HepG2 (cell line): ENCODE measurements around the gene HMMR. TPM values are rescaled to one million over a fixed set of nuclear protein-coding genes. Genes with fewer than 3 reads are reported as not detected.

Experiments used
- ATAC-seq: fragments of 200-7000 bp; cut with Tn5 transposase; 3 replicates; pipeline ENCODE4 v1.9.1; 2020; ENCODE audit warnings: mild to moderate bottlenecking, moderate library complexity
- BruUV-seq: library from RNA; stranded (reverse); fragments of 400-500 nt; replicated peaks from 2 replicates; lab custom pipeline; 2021; lab: Mats Ljungman, UMichigan
- CTCF ChIA-PET: fragments of 300-600 bp; formaldehyde crosslinking; extraction: SDS; loops from one replicate; lab custom pipeline; 2021; ENCODE audit warnings: low total read pairs, inconsistent platforms, low intra/inter-chr PET ratio; lab: Yijun Ruan, JAX
- POLR2A ChIA-PET: fragments of 350-600 bp; sonication (Branson Sonifier 250); formaldehyde crosslinking; loops from one replicate; lab custom pipeline; 2020; ENCODE audit warnings: antibody characterized with exemption, inconsistent platforms; lab: Yijun Ruan, JAX
- DNase-seq: peaks from one replicate; pipeline ENCODE4 v3.0.0-alpha.2; 2015; ENCODE audit warnings: low spot score
- FAIRE-seq: peaks from 3 replicates; lab custom pipeline; 2011; peaks lifted over from hg19 to GRCh38; lab: Jason Lieb, UNC
- H2AFZ ChIP-seq: one replicate; pipeline ENCODE4 v1.6.1; 2011; ENCODE audit warnings: low read length, inconsistent platforms
- H3K27ac ChIP-seq: fragments of 300-600 bp; 3 replicates; pipeline ENCODE4 v1.8.0; 2011; ENCODE audit warnings: mixed run types, mild to moderate bottlenecking, mixed read lengths, low read length, inconsistent platforms; ENCODE audit not compliant: insufficient read depth; ENCODE audit errors: extremely low read length
- H3K27me3 ChIP-seq, 2 experiments: fragments of 200-600 bp in 1 of 2; 2 replicates in 1 of 2; 3 replicates in 1 of 2; pipeline versions ENCODE4 v1.6.0 to v1.8.0; 2011; ENCODE audit warnings: low read length in 2 of 2, mild to moderate bottlenecking in 2 of 2, moderate library complexity in 2 of 2, inconsistent platforms in 1 of 2; ENCODE audit not compliant: insufficient read depth in 2 of 2, control insufficient read depth in 1 of 2
- H3K36me3 ChIP-seq, 2 experiments: fragments of 200-600 bp in 1 of 2; replicated peaks in 1 of 2; 2 replicates in 1 of 2; 3 replicates in 1 of 2; pipeline versions ENCODE4 v1.5.1 to v1.8.0; 2011; ENCODE audit warnings: low read length in 2 of 2, inconsistent platforms in 1 of 2; ENCODE audit not compliant: insufficient read depth in 2 of 2, control insufficient read depth in 1 of 2
- H3K4me1 ChIP-seq: 2 replicates; pipeline ENCODE4 v1.5.1; 2012; ENCODE audit warnings: low read length, inconsistent platforms; ENCODE audit not compliant: insufficient read depth
- H3K4me2 ChIP-seq: 2 replicates; pipeline ENCODE4 v1.6.0; 2011; ENCODE audit warnings: low read depth, low read length, inconsistent platforms
- H3K4me3 ChIP-seq, 3 experiments: fragments of 200-600 bp in 1 of 3; sonication (generic), shearing (Covaris generic) in 1 of 3; replicated peaks in 1 of 3; 2 replicates each; pipeline ENCODE4 v1.5.1; 2011 to 2016; ENCODE audit warnings: low read length in 3 of 3, inconsistent platforms in 2 of 3, low read depth in 2 of 3, mild to moderate bottlenecking in 2 of 3, control low read depth in 1 of 3, mixed read lengths in 1 of 3; ENCODE audit not compliant: insufficient read depth in 1 of 3
- H3K79me2 ChIP-seq: one replicate; pipeline ENCODE4 v1.6.1; 2011; ENCODE audit warnings: low read length, inconsistent platforms; ENCODE audit not compliant: insufficient read depth
- H3K9ac ChIP-seq: 2 replicates; pipeline ENCODE4 v1.6.0; 2011; ENCODE audit warnings: mild to moderate bottlenecking, low read depth, low read length, inconsistent platforms; ENCODE audit not compliant: insufficient read depth
- H3K9me3 ChIP-seq: 2 replicates; pipeline ENCODE4 v1.5.1; 2012; ENCODE audit warnings: mild to moderate bottlenecking, low read length
- H4K20me1 ChIP-seq: 2 replicates; pipeline ENCODE4 v1.6.0; 2011; ENCODE audit warnings: inconsistent platforms, mild to moderate bottlenecking, low read length, moderate library complexity; ENCODE audit not compliant: insufficient read depth
- BCL6 ChIP-seq: IDR thresholded peaks from 2 replicates; pipeline ENCODE4 v1.6.1; 2016; ENCODE audit warnings: missing genetic modification reagents, missing compliant biosample characterization
- CREB3 ChIP-seq: sonication (generic); formaldehyde crosslinking; IDR thresholded peaks from 2 replicates; pipeline ENCODE4 v1.5.0; 2020; ENCODE audit warnings: missing genetic modification reagents
- MAX ChIP-seq: IDR thresholded peaks from 2 replicates; pipeline ENCODE4 v1.6.1; 2012; ENCODE audit warnings: inconsistent platforms
- MED8 ChIP-seq: sonication (generic); formaldehyde crosslinking; IDR thresholded peaks from 2 replicates; pipeline ENCODE4 v1.8.1; 2023; ENCODE audit warnings: mild to moderate bottlenecking, missing genetic modification reagents; ENCODE audit not compliant: insufficient replicate concordance
- REL ChIP-seq: sonication (generic); formaldehyde crosslinking; conservative IDR thresholded peaks from 2 replicates; pipeline ENCODE4 v1.8.0; 2022; ENCODE audit warnings: mild to moderate bottlenecking, missing genetic modification reagents, moderate library complexity
- RXRB ChIP-seq: IDR thresholded peaks from 2 replicates; pipeline ENCODE4 v1.6.1; 2016; ENCODE audit warnings: borderline replicate concordance, missing genetic modification reagents, missing compliant biosample characterization
- SMAD1 ChIP-seq: sonication (generic); formaldehyde crosslinking; IDR thresholded peaks from 2 replicates; pipeline ENCODE4 v1.4.0; 2020; ENCODE audit warnings: missing genetic modification reagents, low read depth, mild to moderate bottlenecking, borderline replicate concordance
- SMARCE1 ChIP-seq: fragments of 450-650 bp; IDR thresholded peaks from 2 replicates; pipeline ENCODE4 v1.6.1; 2017; ENCODE audit warnings: borderline replicate concordance
- SNAI1 ChIP-seq: sonication (generic); formaldehyde crosslinking; IDR thresholded peaks from 2 replicates; pipeline ENCODE4 v1.5.0; 2020; ENCODE audit warnings: mild to moderate bottlenecking, missing genetic modification reagents, borderline replicate concordance
- SNAPC5 ChIP-seq: sonication (generic); formaldehyde crosslinking; IDR thresholded peaks from 2 replicates; pipeline ENCODE4 v1.8.1; 2023; ENCODE audit warnings: mild to moderate bottlenecking, missing genetic modification reagents, borderline replicate concordance
- ZFP37 ChIP-seq: sonication (generic); formaldehyde crosslinking; IDR thresholded peaks from 2 replicates; pipeline ENCODE4 v1.4.0; 2020; ENCODE audit warnings: missing genetic modification reagents, borderline replicate concordance
- ZNF282 ChIP-seq: fragments of 450-650 bp; IDR thresholded peaks from 2 replicates; pipeline ENCODE4 v1.6.1; 2018; ENCODE audit not compliant: partially characterized antibody
- ZNF451 ChIP-seq: sonication (generic); formaldehyde crosslinking; IDR thresholded peaks from 2 replicates; pipeline ENCODE4 v1.5.0; 2020; ENCODE audit warnings: mild to moderate bottlenecking, missing genetic modification reagents
- ZNF577 ChIP-seq: sonication (generic); formaldehyde crosslinking; IDR thresholded peaks from 2 replicates; pipeline ENCODE4 v1.4.0; 2020; ENCODE audit warnings: mild to moderate bottlenecking, low read depth, missing genetic modification reagents, borderline replicate concordance
- ZSCAN9 ChIP-seq: IDR thresholded peaks from 2 replicates; pipeline ENCODE4 v1.6.1; 2016; ENCODE audit warnings: borderline replicate concordance
- WGBS: methylation state at CpG from one replicate; pipeline ENCODE4 v1.1.6; 2017; ENCODE audit warnings: low lambda C conversion rate; 5-methylcytosine and 5-hydroxymethylcytosine counted together
- in situ Hi-C: cut with HindIII; loops from 2 replicates; pipeline ENCODE4 v1.10.0; 2017; ENCODE audit warnings: low pct_unique_long_range_greater_than_20kb; ENCODE audit not compliant: extremely low pct_ligation_motif_present
- intact Hi-C: fragments of 100-400 bp; cut with micrococcal nuclease; formaldehyde crosslinking; loops from one replicate; pipeline ENCODE4 v1.10.0; 2022; ENCODE audit not compliant: unreplicated experiment
- polyA plus RNA-seq, 8 experiments: library from polyadenylated mRNA; depleted of rRNA in 3 of 8; stranded (reverse) in 7 of 8; unstranded in 1 of 8; fragments of >200 nt; fragmentation: Illumina TruSeq in 4 of 8; extraction: Trizol in 4 of 8; gene quantifications; 2 replicates each; pipeline versions ENCODE4 v1.2.1 to v1.2.3, GENCODE V29; 2011 to 2016; ENCODE audit warnings: low read depth in 4 of 8, missing spikeins in 1 of 8, mixed read lengths in 1 of 8; ENCODE audit not compliant: insufficient read depth in 1 of 8
- total RNA-seq, 5 experiments: library from RNA; depleted of rRNA; stranded (reverse); fragments of >200 nt; fragmentation: Illumina TruSeq; extraction: Trizol; gene quantifications; 2 replicates each; pipeline ENCODE4 v1.2.3, GENCODE V29; 2016; ENCODE audit warnings: low read depth in 1 of 5

Gene HMMR
- total and polyA plus RNA-seq, 2 of the 13 experiments (the other 11 are each of a cell fraction or from before 2014, with no cell fraction given) = 8.5 to 48.3 TPM

GRCh38 chr5:163496286-163496685, 35.9 kb downstream of the HMMR start:
- WGBS = 94% methylated on average over 1 of the region's 1 CpG
- no peak overlapping the region for H3K4me2 ChIP-seq
- no TSS peak for BruUV-seq
- TF ChIP-seq ZSCAN9 (no peak), ZNF451 (CRISPR knock-in tag) (no peak), REL (CRISPR knock-in tag) (no peak)
- TF ChIP-seq, all 625 proteins: peak for 0
- H2AFZ ChIP-seq = no peak overlapping the region
- no peaks in the 10 kb centered on the region for H3K27me3 ChIP-seq
- ChIA-PET POLR2A (no interaction called here), CTCF (no interaction called here)
- no peak for FAIRE-seq
- H3K9me3 ChIP-seq = no peaks in the 10 kb centered on the region
- DNase-seq = no peak
- no peak overlapping the region for H3K9ac ChIP-seq
- intact Hi-C loops = no loop called here
- no peaks in the 10 kb centered on the region for H4K20me1 ChIP-seq
- peaks cover 0 to 6% of the 10 kb centered on the region in 2 experiments; a peak in 2 of 5 replicates for H3K36me3 ChIP-seq
- no peaks in the 10 kb centered on the region for H3K79me2 ChIP-seq
- in situ Hi-C loops = no loop called here
- peaks cover 10% of the 10 kb centered on the region for H3K4me1 ChIP-seq
- H3K27ac ChIP-seq = no peak overlapping the region
- no peak for ATAC-seq
- H3K4me3 ChIP-seq = no peak overlapping the region

- 20% methylated on average over 3 of the region's 3 CpGs for WGBS
- FAIRE-seq = no peak
These were observed 36.9 kb downstream of the HMMR start for GRCh38 chr5:163497315-163497714.

More at GRCh38 chr5:163497315-163497714, 36.9 kb downstream of the HMMR start:
- H3K9me3 ChIP-seq = no peaks in the 10 kb centered on the region
- intact Hi-C loops (no loop called here), in situ Hi-C loops (no loop called here)
- no peak overlapping the region for H3K27ac ChIP-seq
- H3K4me3 ChIP-seq = no peak overlapping the region
- no peak for DNase-seq
- H3K27me3 ChIP-seq = no peaks in the 10 kb centered on the region
- peak; percentile 63 for ATAC-seq
- no peak overlapping the region for H2AFZ ChIP-seq
- no peaks in the 10 kb centered on the region for H4K20me1 ChIP-seq
- H3K79me2 ChIP-seq = no peaks in the 10 kb centered on the region
- no TSS peak for BruUV-seq
- H3K36me3 ChIP-seq = peaks cover 0 to 5% of the 10 kb centered on the region in 2 experiments; a peak in 2 of 5 replicates
- no peak overlapping the region for H3K9ac ChIP-seq
- CTCF ChIA-PET = no interaction called here
- no peak overlapping the region for H3K4me2 ChIP-seq
- H3K4me1 ChIP-seq = peaks cover 10% of the 10 kb centered on the region
- TF ChIP-seq BCL6 (CRISPR knock-in tag) (no peak), ZFP37 (CRISPR knock-in tag) (no peak), ZNF282 (no peak), MED8 (CRISPR knock-in tag) (no peak), ZNF577 (no peak), SNAI1 (CRISPR knock-in tag) (no peak), SMARCE1 (no peak), SNAPC5 (CRISPR knock-in tag) (no peak), RXRB (no peak), MAX (no peak), CREB3 (CRISPR knock-in tag) (no peak), SMAD1 (CRISPR knock-in tag) (no peak)
- POLR2A ChIA-PET = no interaction called here
